ENCODE measurements around the gene TSPAN11.

The TSPAN11 gene

GRCh38 chr12:30982413-30982812, 55.9 kb downstream of the TSPAN11 start:
- DNase-seq = peak; percentile 58

DNA sequence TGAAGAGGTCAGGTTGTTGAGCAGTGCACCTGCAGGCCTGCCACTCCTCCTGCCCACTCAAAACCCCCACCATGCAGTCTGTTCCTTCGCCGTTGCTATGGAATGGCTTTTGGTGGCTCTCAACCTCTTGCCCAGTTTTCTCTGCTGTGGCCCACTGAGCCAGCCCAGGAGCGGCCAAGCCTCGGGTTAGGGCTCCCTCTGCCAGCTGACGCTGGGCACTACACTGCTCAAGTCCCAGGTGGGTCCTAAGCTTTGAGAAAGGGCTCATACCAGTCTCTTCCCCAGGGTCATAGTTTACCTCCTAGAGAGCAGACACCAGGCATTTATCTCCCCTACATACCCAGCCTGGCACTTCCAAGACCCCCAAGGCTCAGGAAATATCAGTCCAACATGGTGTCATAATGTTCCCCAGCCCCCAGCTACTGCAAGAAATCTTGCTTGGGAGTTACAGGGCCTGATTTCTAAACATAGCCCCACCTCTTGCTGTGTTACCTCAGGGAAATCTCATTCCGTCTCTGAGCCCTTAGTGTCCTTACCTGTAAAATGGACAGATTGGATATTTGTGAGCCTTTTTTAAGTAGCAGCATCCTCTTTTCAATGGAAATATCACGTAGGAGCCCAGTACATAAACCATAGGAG, 59.4 kb downstream of the TSPAN11 start:
- DNase-seq = peak; percentile 26

DNA sequence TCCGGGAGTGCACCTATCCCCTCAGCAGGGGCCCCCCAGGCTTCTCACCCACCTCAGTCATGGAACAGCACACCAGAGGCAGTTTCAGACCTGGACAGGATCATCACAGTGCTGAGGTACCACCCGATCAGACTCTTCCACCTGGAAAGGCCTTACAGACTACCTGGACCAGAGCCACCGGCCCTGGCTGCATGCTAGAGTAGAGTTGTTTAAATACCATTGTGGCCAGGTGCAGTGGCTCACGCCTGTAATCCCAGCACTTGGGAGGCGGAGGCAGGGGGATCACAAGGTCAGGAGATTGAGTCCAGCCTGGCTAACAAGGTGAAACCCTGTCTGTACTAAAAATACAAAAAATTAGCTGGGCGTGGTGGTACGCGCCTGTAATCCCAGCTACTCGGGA, 61.5 kb downstream of the TSPAN11 start:
- DNase-seq = no peak

- no peak for DNase-seq
These were observed 62.2 kb downstream of the TSPAN11 start for GRCh38 chr12:30988646-30989286.

DNA sequence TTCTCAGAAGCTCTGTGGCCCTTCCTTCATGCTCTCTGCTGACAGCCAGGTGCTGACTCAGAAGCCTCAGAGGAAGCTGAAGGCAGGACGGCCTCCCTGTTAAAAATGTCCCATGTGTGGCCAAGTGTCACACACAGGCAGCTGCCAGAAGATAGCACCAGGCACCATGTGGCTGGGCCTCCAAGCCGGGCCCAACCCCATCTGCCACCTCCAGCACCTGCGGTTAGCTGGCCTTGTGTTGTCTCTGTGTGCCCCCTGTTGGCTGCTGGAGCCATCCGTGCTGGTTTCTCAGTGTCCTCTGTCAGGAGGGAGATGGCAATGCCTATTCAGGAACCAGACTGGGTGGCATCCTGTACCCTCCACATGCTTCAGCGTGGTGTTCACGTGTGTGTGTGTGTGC, 63.2 kb downstream of the TSPAN11 start:
- peak; percentile 19 for DNase-seq

DNA sequence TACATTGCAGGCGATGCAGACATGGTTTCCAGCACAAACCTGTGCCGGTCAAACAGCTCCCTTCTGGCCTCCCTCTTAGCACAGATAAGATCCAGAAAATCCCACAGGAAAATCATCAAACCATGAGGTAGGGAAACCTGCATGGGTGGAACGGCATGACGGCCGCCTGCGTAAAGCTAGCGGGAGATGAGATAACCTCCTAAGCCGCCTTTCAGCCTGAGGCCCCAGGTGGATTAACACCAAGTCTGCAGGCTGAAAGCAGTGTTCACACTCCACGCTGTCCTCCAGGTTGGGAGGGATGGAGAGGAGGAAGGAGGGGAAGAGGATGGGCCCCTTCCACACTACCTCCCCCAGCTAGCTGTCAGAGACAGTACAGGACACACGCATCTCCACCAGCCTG, 63.8 kb downstream of the TSPAN11 start:
- no peak for DNase-seq

GRCh38 chr12:30990776-30991175, 64.2 kb downstream of the TSPAN11 start:
- DNase-seq = no peak

- no peak for DNase-seq
These were observed 64.9 kb downstream of the TSPAN11 start for GRCh38 chr12:30991466-30991865.

DNA sequence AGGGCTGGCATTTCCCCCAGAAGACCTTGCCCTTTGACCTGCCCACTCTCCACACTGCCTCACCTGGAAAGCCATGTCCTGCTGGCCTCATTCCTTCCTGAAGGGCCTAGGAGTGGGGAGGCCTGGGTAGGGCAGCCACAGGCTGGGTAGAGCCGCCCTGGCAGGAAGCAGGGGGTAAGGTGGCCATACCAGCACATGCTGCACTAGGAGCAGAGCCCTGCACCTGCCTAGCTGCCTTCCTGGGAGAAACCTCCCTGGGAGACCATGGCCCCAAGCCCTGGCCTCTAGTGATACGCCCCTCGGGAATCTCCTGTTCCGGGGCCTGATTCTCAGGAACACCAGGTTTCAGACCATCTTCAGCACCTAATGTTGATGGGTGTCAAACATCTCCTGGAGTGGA, 65.8 kb downstream of the TSPAN11 start:
- no peak for DNase-seq

- no peak for DNase-seq
These were observed 67.2 kb downstream of the TSPAN11 start for GRCh38 chr12:30993766-30994165.

DNA sequence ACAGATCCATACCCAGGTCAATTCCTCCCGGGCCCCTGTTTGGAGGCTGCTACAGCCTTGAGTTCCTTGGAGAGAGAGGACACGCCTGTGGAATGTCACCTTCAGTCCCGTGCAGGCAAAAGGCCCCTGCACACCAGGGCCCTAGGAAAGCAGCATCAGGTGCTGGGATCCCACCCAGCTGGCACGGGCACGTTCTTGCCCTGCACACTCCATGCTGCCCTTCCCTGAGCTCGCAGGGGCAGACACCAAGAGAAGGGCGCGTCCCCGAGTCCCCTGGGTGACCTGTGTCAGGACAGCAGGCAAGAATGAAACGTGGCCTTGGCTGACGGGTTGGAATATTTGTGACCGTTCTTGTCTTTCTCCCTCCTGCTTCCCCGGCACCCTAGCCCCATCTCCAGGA, 67.7 kb downstream of the TSPAN11 start:
- DNase-seq = no peak

DNA sequence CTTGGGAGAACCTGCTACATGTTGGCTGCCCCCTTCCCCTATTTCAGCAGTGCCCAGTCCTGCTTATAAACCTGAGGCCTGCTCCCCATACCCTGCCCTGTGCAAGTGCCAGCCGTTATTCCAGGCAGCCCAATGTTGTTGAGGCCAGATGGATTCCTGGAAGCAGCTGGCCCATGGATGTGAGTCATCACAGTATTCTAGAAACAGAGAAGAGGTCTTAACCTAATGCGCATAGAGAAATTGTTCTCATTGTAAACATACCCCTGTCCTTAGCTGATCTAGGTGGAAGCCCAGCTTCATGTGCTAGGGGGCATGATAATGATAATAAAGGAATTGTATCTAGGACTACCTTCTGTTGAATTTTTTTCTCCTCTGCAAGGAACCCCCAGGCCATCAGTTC, 69.7 kb downstream of the TSPAN11 start:
- no peak for DNase-seq

GRCh38 chr12:30996752-30997151, 70.2 kb downstream of the TSPAN11 start:
- no peak for DNase-seq

DNA sequence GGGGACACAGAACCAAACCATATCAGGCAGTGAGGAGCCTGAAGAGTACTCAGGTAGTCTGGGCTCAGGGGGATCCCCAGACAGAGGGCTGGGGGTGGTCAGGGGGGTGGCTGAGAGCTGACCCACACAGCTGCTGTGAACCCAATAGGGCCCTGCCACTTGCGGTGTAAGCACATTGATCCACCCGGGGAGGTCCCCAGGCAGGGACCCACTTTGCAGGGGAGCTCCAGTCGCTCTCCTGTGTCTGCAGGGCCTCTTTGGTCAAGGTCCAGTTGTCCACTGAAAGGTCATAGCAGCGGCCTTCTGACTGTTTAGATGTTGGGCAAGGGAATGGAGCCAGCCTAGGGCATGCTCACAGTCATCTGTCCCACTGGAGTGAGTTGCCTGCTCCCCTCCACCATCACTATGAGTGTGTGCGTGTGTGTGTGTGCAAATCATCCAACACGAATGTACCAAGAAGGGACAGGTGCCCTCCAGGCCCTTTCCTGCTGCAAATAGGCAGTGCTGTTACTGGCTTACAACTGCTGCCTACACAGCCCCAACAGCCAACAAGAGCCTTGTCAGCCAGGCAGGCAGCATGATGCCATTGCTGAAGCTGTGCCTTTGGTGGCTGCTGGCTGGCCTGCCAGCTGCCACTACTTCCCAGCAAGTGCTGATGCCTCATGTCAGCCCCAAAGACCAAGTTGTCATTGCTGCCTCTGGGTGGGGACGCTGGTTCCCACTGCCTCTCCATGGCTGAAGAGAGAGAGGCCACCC, 71.3 kb downstream of the TSPAN11 start:
- no peak for DNase-seq

DNA sequence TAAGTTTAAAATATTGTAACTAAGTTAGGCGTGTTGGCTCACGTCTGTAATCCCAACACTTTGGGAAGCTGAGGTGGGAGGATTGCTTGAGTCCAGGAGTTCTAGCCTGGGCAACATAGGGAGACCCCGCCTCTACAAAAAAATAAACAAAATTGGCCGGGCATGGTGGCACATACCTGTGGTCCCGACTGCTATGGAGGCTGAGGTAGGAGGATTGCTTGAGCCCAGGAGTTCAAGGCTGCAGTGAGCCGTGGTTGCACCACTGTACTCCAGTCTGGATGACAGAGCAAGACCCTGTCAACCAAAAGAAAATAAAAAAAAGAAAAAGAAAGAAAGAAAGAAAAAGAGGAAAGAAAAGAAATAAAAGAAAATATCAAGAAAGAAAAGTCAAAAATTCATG, 72.5 kb downstream of the TSPAN11 start:
- DNase-seq = no peak

DNA sequence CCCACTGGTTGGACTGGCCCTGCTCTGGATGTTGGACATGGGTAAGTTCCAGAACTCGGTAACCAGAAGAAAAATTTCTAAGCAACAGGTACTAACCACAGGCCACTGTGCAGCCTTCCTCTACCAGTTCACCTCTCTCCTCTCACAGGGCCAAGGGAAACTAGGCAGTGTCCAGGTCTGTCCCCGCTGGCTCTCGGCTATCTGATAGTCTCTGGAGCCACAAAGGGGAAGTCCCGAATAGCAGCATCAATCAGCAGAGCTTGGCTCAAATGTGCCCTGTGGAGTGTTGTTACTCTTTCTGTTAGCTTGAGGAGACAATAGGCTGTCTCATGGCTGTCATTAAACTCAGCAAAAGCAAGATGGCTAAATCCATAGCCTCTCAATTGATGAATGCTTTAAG, 73.2 kb downstream of the TSPAN11 start:
- DNase-seq = no peak

GRCh38 chr12:31000751-31001150, 74.2 kb downstream of the TSPAN11 start:
- no peak for DNase-seq

GRCh38 chr12:31001581-31002360, 75.2 kb downstream of the TSPAN11 start:
- no peak for DNase-seq

GRCh38 chr12:31002361-31002725, 75.8 kb downstream of the TSPAN11 start:
- no peak for DNase-seq

- DNase-seq = no peak
These were observed 76.5 kb downstream of the TSPAN11 start for GRCh38 chr12:31002999-31003398.

DNA sequence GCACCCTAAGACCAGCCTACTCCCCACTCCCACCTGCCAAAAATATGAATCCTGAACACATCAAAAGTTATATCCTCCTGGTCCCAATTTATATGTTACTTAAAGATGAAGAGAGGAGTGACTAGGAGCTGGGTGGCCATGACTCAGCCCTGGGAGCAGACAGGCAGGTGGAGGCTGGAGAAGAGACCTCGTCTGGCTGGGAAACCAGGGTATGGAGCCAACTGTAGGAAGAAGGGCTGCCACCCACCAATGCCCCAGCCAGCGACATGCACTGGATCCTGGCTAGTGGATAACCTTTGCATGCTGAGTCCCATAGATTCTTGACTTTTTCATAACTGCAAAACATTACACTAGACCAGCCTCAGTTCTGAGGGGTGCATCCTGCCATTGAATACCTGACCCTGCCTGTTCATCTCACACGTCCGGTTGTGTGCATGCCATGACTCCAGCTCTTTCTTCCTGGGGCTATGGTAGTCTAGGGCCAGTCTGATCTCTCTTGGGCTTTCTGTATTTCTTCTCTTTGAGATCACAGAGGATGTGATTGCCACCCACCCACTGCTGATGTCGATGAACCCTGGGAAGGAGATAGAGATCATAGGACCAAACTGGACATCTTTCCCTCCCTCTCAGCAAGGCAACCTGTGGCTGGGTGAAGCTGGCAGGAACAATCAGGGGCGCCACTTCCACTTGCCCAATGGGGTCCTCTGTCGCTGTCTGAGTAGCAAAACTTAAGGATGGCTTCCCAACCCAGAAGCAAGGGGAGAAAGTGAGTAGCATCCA, 77.5 kb downstream of the TSPAN11 start:
- no peak for DNase-seq

GRCh38 chr12:31004666-31005065, 78.1 kb downstream of the TSPAN11 start:
- DNase-seq = no peak

Data from NCI-H526 treated with DMSO at 0.1 percent for 48 hours (cell line).